ENCODE results near the gene URI1.
"Not testable (repeated sequence)": the region's sequence is repeated elsewhere in the genome, so short reads cannot be mapped to it uniquely, and the experiment has no call there.

Gene URI1

GRCh38 chr19:30028992-30029343 is 86.9 kb downstream of the URI1 start:
- DNase-seq = no peak

- DNase-seq = no peak
Observed at GRCh38 chr19:30029721-30030510, 87.9 kb downstream of the URI1 start.

GRCh38 chr19:30034321-30034720 is 92.3 kb downstream of the URI1 start:
- no peak for DNase-seq

DNA sequence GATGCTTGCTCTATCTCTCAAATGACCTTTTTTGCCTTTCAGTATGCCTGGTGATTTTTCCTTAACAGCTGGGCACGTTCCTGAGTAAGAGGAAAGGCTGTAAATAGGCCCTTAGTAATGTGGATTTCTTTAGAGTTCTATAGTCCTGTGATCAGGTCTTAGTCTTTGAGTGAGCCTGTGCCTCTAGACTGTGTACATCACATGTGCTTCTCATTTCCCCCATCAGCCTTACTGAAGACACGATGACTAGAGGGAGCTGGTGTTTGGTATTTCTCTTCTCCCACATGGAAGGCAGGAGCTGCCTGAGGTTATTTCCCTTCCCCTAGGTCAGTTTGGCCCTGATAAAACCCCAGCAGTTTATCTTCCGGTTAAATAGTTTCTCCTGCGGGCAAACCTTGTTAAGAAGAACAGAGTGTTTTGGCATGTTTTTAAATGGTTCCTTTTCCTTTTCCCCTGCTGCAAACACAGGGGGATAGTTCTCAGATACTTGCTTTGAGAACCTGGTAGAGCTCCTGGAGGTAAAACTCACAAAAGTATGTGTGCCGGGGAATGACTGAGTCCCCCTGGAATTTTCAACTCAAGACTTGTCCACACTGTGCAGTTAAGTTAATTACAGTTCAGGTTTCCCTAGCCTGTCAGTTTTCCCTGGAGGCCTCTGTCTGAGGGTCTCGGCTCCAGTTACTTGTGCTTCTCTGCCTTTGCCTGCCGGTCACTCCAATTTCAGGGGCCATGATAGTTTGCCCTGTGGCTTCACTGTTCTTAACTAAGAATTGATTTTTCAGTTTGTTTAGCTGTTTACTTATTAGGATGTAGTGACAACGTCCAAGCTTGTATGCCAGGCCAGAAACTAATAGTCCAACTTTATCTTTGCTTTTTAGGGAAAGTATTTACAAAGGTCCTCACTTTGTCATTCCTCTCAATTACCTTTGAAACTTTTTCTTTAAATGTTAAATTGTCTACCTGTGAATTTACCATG is 94.4 kb downstream of the URI1 start:
- DNase-seq = no peak

GRCh38 chr19:30037835-30038234 is 95.8 kb downstream of the URI1 start:
- no peak for DNase-seq

DNA sequence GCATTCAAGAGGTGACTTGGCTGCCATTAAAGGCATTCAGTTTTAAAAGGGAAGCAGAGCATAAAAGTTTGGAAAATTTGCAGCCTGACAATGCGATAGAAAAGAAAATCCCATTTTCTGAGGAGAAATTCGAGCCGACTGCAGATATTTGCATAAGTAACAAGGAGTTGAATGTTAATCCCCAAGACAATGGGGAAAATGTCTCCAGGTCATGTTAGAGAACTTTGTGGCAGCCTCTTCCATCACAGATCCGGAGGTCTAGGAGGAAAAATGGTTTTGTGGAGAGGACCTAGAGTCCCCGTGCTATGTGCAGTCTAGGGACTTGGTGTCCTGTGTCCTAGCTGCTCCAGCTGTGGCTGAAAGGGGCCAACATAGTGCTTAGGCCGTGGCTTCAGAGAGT is 99.9 kb downstream of the URI1 start:
- DNase-seq = not testable (repeated sequence)

DNA sequence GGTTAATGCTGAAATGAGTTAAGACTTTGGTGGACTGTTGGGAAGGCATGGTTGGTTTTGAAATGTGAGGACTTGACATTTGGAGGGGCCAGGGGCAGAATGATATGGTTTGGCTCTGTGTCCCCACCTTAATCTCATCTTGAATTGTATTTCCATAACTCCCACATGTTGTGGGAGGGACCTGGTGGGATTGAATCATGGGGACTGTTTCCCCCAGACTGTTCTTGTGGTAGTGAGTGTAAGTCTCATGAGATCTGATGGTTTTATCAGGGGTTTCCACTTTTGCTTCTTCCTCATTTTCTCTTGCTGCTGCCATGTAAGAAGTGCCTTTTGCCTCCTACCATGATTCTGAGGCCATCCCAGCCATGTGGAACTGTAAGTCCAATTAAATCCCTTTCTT is 101.0 kb downstream of the URI1 start:
- DNase-seq = not testable (repeated sequence)

- DNase-seq = no peak
Observed at GRCh38 chr19:30044273-30045248, 102.5 kb downstream of the URI1 start.

- DNase-seq = no peak
Observed at GRCh38 chr19:30046522-30046921, 104.5 kb downstream of the URI1 start.

- DNase-seq = no peak
Observed at GRCh38 chr19:30047432-30047831, 105.4 kb downstream of the URI1 start.

GRCh38 chr19:30049226-30049625 is 107.2 kb downstream of the URI1 start:
- DNase-seq = no peak

- DNase-seq = no peak
Observed at GRCh38 chr19:30049846-30050667, 108.0 kb downstream of the URI1 start.

GRCh38 chr19:30052122-30053075 is 110.4 kb downstream of the URI1 start:
- DNase-seq = no peak

DNA sequence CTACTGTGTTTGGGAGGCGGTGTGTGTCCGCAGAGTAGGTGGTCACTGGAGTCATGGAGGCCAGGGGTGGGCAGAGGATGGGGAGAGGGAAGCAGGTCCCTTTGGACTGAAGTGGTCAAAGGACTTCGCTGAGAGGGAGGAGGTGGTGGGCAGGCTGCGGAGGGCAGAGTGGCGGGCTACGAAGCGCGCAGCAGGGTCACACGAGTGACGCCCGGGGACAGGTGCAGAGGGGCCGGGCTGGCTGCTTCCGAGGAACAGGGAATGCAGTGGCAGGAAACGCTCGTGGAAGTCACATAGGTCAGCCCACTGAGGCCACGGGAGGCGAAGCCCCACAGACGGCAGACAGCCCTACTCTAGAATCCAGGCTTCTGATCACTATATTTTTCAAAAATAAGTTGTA is 111.5 kb downstream of the URI1 start:
- DNase-seq = no peak

- no peak for DNase-seq
Observed at GRCh38 chr19:30054210-30054609, 112.2 kb downstream of the URI1 start.

GRCh38 chr19:30056580-30056979 is 114.5 kb downstream of the URI1 start:
- no peak for DNase-seq

DNA sequence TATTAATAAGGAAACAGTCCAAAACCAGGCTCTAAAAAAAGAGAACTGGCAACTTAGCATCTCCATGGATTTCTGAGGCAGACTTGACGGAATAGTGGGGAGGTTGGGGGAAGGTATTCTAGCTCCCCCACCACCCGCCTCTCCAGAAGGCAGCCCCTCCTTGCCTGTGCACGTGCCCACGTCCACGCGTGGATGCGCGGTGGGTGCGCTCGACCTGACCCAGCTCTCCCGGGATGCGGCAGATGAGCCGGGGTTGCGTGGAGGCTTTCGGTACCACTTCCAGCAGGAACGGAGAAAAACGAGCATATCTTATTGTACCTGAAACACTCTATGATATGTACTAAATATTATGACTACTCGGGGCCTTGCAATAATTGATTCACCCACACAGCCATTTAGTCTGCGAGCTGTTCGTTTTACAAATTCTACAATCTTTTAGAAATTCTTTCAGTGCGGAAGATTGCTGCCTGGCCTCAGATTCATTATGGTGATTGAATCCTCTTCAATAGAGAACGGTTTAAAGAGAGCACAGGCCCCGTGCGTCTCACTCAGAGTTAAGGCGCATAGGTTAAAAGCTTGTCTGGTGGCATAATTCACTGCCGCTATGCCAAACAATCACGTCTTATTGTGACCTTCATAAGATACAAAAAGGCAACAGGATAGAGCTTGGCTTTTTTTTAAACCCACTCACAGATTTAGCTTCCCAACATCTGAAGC is 117.9 kb downstream of the URI1 start:
- DNase-seq = no peak

- no peak for DNase-seq
Observed at GRCh38 chr19:30060531-30061222, 118.6 kb downstream of the URI1 start.

Measured in CD4-positive, alpha-beta T cell treated with Interleukin-4 for 4 hours (primary cell).